HS-5 (cell line): ENCODE results near the gene ATP1A1.

Source experiments
- DNase-seq: peaks from one replicate; pipeline ENCODE4 v3.0.0-alpha.2; 2012; ENCODE audit warnings: low read depth

ATP1A1 gene

DNA sequence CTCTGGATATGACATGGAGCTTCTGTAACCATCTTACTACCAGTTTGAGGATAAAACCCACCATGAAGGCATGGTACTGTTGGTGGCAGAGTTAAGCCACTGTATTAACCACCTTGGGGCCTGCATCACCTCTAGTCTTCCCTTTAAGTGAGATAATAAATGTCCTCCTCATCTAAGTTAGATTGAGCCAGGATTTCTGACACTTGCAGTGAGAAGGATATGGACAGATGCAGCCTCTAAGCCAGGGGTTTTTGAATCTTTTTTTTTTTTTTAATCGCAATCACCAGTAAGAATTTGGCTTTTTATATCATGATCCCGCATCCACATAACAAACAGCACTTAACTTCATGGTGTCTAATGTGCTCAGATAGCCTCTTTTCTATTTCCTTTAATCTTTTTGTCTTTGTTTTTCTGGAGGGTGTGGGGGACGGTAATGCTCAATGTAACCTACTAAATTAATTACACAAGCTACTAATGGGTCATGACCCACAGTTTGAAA is 42.2 kb downstream of the ATP1A1 start:
- no peak for DNase-seq

DNA sequence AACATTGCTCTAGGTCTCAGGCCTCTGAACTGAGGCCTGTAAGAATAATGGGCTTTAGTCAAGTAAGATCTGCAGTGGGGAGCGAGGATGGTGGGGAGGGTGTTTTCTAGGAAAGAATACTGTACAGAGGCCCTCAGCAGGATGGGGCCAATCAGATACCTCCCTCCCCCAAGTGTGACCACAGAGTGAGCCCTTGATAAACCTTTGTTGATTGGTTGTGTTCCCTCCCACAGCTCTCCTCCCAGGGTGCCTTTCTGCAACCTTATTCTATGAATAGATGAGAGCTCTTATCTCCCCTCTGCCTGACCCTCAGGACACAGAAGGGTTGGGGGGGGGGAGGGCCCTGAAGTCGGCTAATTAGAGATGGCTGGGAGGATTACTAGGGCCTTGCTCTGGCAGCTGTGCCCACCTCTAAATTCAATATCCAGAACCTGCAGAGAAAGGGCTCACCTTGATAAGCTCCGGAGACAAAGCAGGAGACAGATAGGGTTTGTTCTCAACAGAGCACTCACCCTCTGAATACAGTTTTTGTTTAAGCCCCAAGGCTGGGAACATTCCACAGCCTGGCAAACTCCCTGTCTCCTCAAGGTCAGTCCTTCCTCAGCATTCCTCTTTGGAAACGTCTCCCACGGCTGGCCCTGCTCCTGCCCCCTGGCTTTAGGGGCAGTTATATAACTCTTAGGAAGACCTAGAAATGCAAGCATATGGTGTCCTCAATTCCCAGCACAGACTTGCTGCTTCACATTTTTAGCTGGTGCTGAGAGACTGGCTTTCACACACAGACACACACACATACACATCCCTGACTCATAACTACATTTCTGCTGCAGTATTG is 42.9 kb downstream of the ATP1A1 start:
- no peak for DNase-seq

DNA sequence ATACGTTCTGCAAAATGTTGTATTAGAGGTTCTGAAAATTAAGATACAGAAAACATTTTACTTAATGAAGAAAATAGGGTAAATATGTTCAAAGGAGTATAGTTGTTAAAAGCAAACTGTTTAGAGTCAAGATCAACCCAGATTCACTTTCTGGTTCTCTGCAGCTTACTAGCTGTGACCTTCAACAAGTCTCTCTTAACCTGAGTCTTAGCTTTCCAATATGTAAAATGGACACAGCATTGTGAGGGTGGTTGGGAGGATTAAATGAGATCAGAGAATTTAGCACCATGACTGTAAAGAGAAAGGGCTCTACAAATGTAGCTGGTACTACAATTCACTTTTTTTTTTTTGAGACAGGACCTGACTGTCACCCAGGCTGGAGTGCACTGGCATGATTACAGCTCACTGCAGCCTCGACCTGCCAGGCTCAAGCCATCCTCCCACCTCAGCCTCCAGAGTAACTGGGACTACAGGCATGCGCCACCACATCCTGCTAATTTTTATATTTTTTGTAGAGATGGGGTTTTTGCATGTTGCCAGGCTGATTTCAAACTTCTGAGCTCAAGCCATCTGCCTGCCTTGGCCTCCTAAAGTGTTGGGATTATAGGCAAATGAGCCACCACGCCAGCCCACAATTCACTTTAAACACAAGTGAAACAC is 43.9 kb downstream of the ATP1A1 start:
- no peak for DNase-seq

DNA sequence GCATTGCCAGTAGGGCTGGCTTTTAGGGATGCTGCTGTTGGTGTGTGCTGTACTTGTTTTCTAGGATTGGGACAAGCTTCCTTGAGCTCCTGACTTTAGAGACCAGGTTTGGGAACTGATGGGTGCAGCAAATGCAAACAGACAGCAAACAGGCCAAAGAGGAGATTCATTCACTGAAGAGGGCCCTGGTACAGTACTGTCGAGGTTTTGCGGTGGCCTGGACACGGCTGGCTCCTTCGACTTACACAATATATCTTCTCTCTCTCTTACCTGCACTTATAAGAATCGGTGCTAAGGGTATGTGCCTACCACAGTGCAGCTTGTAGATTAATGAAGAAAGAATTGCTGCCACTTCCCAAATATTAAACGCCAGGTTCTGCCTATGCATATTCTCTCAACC is 44.6 kb downstream of the ATP1A1 start:
- no peak for DNase-seq

DNA sequence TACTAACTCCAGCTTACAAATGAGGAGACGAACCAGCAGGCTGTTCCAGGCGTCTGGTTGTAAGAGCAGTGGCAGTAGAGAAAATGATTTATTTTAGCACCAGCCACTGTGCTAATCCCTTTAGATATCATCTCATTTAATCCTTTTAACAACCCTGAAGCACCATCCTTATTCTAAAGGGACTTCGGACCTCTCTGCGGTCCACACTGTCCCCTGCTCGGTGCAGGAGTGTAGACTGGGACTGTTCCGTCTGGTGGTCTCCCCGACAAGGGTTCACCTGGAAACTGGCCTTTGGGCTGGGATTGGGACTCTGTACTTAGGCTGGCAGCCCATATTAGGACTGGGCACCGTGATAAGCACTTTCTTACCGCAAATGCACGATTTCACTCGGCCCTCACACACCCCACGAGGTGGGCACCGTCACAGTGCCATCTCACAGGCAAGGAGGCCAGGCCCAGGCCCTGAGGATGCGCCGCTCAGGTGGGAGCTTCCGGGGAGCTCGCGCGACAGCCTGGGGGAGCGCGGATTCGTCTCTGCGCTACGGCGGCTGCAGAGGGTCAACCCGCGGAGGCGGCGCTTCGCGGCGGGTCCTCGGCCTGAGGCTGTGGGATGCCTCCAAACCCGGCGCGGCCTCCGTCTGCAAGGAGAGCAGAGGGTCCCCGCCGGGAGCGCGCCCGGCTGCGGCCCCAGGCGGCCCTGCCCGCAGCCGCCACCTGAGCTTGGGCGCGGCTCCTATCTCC is 45.2 kb downstream of the ATP1A1 start:
- peak; percentile 23 for DNase-seq

DNA sequence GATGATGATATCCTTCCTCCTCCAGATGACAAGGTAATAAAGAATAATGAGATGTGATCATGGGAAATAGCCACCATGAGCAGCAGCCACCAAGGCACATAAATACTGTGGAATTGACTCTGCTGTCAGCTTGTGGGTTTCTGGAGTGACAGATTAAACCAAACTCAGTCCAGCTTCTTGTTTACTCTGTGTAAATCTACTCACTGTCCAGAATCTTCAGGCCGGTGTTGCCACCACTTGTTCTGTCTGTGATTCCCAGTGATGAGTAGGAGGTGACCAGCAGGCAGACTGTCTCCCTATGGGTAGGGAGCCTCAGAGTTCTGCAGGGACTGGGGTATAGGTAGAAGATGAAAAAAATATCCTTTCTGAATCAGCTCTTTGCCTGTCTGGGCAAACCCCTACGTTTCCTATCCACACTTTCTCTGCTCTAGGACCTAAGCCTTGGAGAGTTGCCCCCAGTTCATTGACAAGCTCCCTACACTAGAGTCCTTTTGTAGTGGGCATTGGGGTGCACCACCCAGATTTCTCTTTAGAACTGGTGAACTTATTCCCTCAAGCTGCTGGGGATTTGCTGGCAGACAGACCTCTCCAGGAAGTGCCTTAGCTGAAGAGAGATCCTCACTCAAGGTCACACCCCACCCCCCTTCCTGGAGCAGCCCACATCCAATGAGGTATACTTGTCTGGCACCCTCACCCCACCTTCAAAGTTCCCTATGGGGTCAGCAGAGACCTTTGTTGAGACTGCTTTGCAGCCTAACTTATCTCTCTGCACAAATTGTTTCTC is 47.6 kb downstream of the ATP1A1 start:
- DNase-seq = no peak

DNA sequence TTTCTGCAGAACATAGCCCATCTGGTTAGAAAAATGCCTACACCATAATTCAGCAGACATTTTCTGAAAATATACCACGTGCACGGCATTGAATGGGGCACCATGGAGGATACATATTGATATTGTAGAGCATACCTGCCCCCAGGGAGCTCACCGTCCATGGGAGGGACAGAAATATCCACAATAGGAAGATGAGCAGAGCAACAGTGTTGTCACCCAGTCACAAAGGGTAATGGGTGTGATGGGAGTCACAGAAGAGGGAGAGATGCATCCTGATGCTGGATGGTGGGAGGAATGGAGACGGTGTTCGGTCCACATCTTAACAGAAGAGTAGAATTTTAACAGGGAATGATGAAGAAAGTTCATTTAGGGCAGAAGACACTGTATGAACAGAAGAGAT is 51.4 kb downstream of the ATP1A1 start:
- no peak for DNase-seq

DNA sequence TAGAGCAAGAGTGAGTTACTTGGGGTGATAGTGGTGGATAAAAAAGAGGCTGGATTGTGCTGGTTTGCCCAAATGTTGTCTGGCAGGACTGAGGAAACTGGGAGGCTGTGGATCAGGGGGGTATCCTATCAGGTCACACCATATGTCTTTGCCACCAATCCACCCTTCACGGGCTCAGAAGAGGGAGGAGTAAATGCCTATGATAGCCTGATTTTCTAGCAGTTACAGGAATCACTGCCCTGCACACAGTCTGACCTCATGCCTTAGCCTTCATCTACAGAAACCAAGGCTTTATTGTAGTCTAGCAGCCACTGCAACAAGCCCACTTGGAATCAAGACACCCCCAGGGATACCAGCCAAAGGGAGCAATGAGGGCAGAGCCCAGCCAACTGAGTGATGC is 51.8 kb downstream of the ATP1A1 start:
- no peak for DNase-seq

DNA sequence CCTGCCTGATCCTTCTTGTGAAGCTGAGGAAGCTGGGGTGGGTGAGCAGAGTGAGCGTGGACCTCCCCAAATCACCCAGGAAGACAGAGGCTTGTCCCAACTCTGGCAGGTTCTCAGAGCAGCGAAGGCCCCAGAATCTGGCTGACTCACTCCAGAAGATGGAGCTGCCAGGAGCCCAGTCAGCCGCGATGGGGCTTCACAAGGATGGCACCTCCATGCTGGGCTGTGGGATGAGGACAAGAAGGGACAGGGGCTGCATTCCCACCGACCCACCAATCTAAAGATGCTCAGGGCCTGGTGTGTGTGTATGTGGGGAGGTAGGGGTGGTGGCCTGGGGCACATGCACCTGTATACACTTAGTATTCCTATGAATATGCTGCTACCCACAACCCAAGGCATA is 52.9 kb downstream of the ATP1A1 start:
- no peak for DNase-seq

DNA sequence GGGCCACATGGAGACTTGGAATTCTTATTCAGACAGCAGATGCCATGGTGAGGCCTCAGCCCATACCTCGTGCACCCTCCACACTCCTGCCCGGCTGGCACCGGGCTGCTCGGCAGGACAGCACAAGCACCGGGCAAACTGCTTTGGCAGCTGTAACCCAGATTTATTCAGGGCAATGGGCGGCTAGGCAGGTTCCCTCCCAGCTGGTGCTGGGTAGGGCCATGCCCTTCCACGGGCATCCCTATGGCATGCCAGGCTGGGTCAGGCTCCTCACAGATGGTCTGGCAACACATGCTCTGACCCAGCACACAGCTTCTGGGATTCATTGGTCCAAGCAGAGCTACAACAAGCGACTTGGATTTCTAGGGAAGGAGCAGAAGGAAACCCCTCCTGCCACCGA is 53.4 kb downstream of the ATP1A1 start:
- no peak for DNase-seq

DNA sequence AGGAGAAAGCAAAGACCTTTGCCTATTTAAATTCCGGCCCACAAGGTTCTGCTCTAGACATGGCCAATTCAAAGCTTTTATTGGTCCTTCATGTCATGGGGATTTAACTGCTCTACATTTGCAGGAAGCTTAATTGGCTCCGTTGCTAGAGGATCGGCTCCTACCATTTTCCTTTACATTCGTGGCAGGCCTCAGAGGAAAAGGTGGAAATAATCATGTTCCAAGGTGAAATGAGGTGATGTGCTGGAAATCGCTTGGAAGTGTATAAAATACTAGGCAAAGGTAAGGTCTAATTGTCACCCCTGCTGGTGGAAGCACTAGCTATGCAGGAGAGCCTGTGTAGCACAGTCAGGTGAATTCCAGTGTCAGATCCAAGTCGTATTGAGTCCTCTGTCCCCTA is 55.5 kb downstream of the ATP1A1 start:
- no peak for DNase-seq

DNA sequence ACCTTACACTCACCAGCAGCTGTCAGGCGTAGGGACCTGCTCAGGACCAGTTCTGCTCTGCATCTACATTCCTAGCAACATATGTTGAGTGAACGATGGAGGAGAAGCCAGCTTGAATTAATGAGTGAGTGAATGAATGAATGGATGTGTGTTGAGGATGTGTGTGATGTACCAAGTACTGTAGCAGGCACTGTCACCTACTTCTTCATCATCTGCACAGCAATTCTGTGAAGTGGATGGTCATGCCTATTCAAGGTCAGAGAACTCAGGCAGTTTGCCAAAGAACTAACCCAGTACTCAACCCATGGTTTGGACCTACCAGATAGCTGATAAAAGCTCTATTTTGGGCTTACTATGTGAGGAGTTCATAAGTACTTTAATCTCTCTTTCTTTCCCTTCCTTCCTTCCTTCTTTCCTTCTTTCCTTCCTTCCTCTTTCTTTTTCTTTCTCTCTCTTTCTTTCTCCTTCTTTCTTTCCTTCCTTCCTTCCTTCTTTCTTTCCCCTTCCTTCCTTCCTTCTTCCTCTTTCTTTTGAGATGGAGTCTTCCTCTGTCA is 56.9 kb downstream of the ATP1A1 start:
- DNase-seq = no peak

DNA sequence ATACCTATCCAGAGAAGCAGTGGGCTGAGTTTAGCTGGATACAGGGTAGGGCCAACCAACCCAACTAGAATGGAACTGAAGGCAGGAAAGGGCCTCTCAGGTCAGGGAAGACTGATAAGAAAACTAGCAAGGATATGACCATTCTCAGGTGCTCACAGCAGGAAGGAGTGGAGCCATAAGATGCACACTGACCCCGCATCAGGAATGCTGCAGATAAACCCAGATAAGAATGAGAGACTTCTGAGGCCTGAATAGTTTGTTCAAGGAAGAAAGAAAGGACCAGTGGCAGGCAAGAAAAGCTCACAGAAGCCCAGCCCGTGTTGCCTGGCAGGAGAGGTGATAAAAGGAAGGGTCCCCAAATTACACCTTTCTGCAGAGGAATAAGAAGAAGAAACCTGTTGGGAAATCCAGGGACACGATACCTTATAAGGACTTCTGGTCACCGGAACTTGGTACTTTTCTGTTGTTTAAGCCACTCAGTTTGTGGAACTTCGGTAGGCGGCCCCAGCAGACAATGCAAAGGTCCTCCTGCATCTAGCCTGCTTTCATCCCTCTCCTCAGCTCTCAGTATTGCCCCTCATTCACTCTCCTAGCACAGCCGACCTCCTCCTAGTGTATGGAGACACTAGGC is 58.9 kb downstream of the ATP1A1 start:
- no peak for DNase-seq

DNA sequence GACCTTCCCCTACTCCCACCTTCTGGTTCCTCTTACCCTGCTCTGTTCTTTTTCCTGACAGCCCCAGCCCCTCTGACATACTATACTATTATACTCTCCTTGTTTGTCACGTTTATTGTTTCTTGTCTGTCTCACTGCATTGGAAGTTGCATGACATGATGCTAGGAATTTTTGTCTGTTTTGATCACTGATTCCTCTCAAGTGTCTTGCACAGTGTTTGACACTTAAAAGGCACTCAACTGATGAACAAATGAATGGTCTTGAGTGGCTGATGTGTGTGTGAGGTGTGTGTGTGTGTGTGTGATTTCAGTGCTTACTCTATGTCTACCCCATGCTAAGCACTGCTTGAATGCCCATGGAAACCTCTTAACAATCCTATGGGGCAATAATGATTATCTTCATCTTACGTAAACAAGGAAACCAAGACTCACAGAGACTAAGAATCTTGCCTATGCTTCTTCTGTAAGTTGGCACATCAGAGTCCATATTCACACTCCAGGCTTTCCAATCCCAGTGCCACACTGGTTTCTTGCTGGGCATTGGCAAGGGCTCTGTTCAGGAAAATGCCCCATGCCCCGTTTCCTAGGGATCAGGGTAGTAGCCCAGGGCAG is 59.7 kb downstream of the ATP1A1 start:
- DNase-seq = no peak

DNA sequence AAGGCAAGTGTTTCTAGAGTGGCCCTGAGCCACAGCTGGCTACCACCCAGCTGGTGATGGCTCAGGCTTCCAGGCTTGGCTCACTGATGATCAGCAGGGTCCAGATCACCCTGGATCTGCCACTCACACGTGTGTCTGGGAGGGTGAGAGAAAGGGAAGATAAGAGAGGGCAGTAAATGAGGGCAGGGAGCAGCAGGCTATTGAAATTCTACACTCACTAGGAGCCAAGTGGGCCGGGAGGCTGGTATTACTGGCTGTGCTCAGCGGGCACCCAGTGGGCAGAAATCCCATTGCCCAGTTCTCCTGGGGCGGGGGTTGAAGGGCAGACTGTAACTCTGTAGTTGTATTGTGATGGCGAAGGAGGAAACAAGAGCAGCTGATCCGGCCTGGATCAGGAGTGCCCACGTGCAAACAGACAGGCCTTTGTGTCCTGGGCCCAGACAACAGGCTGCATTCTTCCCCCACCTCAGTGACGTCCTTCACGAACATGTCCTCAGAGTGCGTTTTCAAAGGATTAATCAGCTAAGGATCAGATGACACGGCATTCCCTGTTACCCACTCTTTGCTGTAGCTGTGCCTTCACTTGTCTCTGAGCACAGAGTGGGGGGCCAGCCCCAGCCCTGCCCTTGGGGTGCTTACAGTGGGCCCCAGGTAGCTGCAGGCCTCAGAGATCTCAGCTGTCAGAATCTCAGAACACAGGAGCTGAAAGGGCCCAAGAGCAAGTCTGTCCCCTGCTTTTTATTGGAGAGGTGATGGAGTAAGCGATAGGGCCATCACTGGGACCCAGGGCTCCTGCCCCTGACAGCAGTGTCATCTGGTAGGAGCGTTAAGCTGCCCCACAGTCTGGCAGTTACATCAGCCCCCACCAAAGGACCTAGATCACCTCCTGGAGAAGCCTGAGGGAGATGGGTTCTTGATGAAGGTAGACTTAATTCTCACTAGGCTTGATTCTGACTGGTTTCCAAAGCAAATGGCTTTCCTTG is 60.5 kb downstream of the ATP1A1 start:
- no peak for DNase-seq

DNA sequence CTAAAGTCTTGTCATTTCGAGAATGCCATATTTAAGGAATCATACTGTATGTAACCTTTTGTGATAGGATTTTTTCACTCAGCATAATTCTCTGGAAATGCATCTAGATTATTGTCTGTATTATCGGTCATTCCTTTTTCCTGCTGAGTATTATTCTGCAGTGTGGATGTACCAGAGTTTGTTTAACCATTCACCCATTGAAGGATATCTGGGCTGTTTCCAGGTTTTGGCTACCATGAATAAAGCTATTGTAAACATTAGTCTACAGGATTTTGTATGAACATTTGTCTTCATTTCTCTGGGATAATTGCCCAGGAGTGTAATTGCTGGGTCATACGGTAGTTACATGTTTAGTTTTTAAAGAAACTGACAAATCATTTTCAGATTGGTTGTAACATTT is 61.8 kb downstream of the ATP1A1 start:
- no peak for DNase-seq

DNA sequence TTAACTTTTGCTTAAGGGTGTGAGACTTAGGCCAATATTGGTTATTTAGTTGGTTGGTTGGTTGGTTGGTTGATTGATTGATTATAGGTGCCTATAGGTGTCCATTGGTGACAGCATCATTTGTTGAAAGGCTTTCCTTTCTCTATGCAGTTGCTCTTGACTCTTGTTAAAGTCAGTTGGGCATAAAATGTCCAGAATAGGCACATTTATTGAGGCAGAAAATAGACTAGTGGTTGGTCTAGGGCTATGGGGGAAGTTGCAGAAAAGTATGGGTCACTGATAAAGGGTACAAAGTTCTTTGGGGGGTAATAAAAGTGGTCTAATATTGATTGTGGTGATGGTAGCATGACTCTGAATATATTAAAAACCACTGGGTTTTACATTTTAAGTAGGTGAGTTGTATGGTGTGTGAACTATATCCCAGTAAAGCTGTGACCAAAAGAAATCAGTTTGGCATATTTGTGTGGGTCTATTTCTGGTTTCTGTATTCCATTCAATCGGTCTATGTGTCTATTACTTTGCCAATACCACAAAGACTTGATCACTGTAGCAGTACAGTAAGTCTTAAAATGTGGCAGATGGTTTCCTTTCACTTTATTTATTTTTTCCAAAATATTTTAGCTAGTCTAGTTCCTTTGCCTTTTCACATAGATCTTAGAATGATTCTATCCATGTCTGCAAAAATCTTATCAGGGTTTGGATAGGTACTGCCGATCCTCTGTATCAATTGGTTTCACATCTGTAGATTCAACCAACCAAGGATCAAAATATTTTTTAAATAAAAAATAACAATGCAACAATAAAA is 63.0 kb downstream of the ATP1A1 start:
- no peak for DNase-seq

DNA sequence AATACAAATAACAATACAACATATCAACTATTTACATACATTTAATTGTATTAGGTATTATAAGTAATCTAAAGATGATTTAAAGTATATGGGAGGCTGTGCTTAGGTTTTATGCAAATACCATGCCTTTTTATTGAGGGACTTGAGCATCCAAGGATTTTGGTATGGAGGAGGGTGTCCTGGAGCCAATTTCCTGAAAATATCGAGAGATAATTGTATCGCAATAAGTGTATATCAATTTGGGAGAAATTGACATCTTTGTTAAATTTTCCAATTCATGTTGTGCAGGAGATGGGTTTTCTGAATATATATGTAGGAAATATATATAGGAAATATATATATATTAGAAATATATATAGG is 63.5 kb downstream of the ATP1A1 start:
- no peak for DNase-seq

DNA sequence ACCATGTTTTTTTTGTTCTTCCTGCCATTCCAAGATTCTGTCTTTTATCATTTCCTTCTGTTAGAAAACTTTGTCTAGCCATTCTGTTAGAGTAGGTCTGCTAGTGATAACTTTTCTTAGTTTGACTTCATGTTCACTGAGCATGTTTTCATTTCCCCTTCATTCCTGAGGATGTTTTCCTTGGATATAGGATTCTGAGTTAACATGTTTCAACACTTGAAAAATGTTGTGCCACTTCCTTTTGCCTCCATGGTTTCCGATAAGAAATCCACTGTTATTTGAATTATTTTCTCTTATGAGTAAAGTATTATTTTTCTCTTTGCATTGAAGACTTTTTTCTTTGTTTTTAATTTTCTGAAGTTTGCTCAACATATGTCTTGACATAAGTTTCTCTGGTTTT is 66.7 kb downstream of the ATP1A1 start:
- DNase-seq = no peak
